D341Med (cell line): ENCODE results near the gene RAC3.

ENCODE experiments used
- DNase-seq: peaks from one replicate; pipeline ENCODE4 v3.0.0; 2012; ENCODE audit warnings: low spot score

The RAC3 gene

DNA sequence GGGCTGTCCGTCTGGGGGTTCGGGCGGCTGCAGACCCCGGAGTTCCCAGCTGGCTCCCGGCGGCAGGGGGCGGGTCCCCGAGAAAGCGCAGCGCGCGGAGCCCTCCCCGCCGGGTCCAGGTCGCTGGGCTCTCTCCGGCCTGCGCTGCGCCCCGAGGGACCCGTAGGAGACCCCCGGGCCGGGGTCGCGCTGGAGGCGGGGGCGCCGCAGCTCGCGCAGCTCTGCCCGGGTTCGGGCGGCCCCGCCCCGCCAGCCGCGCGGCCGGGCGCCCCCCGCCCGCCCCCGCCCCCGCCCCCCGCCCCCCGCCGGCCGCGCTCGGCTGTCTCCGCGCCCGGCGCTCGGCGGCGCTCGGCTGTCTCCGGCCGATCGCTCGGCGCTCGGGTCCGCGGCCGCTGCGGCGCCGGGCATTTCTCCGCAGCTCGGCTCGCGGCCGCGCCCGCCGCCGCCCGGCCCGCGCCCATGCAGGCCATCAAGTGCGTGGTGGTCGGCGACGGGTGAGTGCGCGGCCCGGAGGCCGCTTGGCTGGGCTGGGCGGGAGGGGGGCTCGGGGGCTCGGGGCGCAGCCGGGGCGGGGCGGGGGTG lies at the start of gene RAC3:
Gene RAC3 (plus strand): TSS at position 376 of the 582 bp plus-strand sequence. CDS start 84 bp downstream, at position 460.
- DNase-seq = peak; percentile 95

DNA sequence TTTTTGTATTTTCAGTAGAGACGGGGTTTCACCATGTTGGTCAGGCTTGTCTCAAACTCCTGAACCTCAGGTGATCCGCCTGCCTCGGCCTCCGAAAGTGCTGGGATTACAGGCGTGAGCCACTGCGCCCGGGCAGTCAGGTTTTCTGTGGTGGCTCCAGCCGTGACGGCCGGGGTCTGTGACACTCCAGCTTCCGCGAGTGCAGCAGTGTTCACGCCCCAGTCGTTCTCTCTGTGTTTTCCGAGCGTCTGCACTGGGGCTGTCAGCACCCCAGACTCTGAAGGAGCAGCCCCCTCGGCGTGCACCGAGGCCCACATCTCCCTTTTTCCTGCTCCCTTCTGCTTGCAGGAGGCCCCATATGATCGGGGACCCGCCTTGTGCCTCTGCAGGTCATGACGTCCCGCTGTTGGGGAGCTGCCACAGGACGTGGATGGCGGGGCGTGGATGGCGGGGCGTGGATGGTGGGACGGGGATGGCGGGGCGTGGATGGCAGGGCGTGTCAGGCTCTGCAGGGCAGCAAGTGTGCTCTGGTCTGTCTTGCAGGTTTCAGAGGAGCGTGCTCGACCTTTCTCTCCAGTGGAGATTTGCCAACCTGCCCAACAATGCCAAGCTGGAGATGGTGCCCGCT lies 48.4 kb upstream of the RAC3 start:
- DNase-seq = no peak

DNA sequence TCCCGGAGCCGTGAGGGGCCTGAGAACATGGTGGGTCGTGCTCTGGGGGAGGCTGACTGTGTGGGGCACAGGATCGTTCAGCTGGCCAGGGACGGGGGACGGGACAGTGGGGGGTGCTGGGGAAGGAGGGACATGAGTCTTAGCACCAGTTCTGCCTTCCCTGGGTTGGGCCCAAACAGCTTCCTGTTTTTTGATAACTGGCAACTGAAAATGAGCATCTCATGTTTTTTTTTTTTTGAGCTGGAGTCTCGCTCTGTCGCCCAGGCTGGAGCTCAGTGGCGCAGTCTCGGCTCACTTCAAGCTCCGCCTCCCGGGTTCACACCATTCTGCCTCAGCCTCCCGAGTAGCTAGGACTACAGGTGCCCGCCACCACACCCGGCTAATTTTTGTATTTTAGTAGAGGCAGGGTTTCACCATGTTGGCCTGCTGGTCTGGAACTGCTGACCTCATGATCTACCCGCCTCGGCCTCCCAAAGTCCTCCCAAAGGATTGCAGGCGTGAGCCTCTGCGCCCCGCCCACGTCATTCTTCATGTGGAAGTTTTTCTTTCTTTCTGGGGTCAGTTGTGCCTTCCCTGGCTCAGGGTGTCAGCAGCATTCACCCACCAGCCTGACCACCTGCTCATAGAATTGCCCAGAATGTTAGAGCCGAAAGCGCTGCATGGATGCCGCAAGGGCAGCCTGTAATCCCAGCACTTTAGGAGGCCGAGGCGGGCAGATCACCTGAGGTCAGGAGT lies 47.7 kb upstream of the RAC3 start:
- DNase-seq = no peak

DNA sequence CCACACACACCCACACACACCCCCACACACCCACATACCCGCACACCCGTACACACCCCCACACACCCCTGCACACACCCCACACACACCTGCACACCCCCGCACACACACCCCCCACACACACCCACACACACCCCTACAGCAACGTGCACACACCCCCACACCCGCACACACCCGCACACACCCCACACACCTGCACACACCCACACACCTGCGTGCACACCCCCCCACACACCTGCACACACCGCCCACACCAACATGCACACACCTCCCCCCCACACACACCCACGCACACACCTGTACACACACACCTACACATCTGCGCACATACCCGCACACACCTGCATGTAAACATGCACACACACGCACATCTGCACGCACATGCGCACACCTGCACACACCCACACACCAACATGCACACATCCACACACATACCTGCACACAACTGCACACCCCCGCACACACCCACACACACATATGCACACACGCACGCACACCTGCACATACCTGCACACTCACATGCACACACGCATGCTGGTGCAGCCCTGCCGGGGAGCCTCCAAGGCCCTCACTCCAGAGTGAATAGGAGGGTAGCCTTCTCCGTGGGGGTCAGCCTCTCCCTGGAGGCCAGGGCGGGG lies 46.6 kb upstream of the RAC3 start:
- no peak for DNase-seq

DNA sequence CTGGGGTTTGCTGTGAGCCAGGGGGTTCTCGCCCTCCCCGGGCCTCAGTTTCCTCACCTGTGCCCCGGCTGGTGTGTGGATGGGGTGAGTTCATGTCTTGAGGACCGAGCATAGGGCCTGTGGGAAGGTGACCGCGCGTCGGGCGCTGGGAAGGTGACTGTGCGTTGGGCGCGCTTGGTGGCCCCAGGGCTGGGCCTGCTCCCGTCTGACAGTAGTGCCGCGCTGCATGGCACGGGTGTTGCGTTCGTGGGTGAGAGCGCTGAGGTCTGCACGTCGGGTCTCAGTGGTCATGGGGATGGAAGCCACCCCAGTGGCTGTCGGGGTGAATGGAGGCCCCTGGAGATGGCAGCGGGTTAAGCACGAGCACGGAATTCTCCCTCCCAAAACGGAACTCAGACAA lies 44.9 kb upstream of the RAC3 start:
- DNase-seq = no peak

DNA sequence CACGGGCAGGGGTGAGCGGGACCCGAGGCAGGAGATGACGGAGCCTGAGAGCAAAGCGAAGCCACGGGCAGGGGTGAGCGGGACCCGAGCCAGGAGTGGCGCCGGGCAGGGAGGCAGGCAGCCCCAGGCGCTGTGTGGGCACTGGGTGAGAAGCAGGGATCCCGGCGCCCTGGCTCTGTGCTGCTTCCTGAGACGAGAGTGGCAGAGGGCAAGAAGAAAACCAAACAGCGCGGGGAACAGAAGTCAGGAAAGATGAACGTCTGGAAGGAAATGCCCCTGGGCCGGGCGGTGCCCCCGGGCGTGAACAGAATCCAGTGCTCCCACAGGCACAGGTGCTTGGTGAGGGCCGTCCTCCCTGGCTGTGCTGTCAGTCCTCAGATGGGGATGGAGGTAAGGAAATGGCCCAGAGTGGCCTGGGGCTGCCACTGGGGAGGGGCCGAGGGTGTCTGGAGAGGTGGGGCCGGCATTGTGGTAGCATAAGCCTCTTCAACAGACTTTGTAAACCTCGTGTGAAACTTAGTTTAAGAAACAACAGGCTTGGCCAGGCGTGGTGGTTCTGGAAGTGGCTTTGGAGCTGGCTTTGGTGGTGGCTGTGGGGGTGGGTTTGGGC lies 44.2 kb upstream of the RAC3 start:
- DNase-seq = no peak

DNA sequence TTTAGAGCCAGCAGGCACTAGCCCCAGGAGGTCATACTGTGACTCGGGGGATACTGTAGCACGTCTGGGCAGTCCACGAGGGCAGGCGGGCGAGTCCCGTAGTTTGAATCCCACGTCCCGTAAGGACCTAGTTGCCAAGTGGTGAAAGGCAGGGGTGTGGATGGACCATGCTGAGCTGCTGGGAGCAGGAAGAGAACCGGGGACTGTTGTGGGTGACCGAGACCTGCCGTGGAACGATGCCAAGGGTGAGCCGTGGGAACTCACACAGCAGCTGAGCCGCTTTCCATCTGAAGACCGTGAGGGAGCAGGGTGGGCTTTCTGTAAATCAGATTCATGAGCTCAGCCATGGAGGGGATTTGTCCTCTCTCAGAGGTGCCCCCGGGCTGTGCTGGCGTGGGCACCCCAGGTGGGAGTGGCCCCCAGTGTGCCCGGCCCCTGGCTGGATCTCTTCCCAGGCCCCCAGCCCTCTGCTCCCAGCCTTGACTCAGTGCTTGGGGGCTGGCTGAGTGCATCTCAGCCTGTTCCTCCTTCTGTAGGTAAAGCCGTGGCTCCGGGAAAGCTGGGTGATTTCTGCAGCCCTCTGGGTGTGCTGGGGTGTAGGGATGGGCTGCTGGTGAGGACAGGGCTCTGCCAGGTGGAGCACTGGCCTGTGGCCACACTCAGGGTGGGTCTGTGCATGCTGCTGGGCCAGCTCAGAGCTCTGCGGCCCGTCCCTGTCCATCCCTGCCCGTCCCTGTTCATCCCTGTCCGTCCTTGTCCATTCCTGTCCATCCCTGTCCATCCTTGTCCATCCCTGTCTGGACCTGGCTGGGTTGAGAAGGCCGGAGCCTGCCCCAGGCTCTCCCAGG lies 40.4 kb upstream of the RAC3 start:
- no peak for DNase-seq

DNA sequence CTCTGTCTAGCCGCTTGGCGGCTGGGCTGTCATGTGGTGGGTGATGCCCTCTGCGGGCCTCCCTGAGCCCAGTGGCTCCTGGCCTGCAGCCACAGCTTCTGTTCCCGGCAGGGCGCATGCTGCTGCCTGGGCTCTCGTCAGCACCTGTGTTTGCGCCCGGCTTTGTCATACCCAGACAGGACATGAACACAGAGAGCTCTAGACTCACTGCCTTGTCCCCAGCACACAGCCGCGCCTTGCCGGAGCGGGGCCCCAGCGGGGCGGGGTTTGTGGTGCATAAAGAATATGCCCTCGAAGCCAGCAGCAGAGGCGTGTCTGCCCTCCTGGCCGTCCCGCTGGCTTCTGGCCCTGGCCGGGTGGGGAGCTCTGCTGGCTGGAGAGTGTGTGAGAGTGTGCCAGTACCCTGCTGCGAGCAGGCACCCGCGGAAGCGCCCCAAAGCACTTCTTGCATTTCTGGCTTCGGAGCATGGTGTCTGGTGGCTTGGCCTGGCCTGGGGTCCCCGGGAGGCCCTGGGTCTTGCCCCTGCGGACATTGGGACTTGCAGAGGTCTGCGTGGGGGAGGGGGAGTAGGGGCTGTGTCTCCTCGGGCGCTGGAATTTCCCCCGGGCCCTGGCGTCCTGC lies 39.7 kb upstream of the RAC3 start:
- no peak for DNase-seq

DNA sequence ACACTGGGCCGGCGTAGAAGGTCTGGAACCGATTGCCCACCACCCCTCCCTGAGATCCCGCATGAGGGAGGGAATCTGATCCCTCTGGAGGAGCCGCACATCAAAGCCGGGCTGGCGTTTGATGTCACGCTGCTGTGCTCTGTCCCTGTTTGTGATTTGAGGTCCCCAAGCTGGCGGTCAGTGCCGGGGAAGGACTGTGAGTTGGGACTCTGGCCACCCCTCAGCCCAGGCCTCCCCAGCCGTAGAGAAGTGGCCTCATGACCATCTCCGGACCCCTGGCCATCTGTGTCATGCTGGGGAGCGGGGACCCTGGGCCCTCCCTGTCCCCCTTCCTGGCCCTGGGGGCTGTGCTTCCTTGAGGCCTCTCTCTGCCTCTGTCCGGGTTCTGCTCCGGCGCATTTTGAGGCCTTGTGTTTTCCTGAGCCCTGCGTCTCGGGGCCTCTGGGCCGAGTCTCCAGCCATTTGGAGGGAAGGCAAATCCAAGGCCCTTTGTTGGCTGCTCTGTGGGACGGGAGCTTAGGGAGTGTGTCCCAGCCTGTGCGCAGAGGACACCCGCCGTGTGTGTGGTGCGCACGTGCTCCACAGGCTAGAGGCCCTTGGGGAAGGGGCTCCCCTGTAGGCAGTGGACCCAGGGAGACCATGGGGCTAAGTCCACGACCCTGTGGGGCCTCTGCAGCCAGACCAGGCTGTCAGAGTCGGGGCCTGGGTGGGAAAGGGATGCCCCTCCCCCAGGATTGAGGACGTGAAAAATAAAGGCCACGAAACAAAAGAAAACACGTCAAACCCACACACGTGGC lies 39.0 kb upstream of the RAC3 start:
- no peak for DNase-seq

DNA sequence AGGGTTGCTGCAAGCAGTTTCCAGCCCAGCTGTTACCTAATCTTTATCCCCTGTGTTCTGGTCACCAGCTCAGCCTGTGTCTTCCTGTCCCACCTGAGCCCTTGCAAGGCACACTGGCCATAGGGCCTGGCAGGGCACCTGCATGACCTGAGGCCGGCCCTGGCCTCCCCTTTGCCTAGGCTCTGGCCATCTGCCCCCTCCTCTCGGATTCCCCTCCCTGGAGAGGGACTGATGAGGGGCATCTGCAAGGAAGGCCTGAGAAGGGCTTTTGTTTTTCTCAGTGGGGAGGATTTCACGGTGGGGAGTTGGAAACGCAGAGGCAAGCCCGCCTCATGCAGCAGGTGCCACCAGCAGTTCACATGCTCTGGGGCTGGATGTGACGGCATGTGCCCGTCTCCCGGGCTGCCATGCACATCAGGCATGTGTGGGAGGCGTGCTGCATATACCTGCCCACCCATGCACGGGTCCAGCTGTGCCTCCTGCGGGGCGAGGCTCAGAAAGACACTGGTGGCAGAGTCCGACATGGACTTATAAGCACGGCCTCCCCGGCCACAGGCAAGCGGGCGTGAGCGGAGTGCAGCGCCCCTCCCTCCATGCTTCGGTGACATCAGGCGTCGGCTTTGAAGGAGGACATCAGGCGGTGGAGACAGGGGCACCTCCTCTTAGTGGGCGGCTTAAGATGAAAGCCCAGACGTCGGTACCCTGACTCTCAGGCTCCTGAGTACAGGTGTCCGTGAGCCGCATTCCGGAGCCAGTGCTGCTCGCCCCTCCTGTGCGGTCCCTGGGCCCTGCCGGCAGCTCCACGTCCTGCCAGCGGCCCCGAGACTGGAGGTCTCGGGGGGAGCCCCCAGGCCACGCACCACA lies 37.5 kb upstream of the RAC3 start:
- no peak for DNase-seq

DNA sequence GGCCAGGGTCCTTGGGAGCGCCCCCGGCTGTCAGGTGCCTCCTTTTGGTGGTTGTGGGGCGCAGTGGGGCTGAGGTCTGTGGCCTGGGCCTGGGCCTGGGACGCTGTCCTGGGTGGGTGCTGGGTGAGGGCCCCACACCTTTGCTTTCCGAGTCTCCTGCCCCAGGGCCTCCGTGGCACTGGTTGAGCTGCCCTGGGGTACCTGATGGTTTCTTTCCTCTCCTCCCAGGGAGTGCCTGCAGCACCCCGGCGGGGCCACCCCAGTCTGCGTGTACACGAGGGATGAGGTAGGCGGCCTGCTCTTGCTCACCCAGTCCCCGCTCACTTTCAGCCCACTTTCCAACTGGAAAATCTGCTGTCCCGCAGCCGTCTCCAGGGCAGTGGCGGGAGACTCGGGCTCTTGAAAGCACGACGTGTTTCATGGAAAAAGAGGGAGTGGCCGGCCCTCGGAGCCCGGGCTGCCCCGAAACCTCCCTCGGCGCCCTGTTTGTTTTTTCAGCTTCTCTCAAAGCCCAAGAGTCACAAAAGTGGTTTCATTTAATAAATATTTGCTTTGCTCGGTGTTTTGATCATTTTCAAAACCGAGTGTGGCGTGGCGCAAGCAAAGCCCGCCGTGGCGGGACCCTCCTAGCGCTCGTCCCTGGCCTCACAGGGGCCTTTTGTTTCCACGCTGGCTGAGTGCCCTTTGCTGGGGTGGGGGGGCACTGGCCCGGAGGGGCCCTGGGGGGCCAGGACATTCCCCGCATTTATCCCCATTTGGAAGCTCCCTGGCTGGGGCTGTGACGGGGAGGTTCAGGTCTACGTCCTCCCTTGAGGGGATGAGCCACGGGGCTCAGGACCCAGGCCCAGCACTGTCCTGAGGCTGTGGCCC lies 36.6 kb upstream of the RAC3 start:
- DNase-seq = no peak

DNA sequence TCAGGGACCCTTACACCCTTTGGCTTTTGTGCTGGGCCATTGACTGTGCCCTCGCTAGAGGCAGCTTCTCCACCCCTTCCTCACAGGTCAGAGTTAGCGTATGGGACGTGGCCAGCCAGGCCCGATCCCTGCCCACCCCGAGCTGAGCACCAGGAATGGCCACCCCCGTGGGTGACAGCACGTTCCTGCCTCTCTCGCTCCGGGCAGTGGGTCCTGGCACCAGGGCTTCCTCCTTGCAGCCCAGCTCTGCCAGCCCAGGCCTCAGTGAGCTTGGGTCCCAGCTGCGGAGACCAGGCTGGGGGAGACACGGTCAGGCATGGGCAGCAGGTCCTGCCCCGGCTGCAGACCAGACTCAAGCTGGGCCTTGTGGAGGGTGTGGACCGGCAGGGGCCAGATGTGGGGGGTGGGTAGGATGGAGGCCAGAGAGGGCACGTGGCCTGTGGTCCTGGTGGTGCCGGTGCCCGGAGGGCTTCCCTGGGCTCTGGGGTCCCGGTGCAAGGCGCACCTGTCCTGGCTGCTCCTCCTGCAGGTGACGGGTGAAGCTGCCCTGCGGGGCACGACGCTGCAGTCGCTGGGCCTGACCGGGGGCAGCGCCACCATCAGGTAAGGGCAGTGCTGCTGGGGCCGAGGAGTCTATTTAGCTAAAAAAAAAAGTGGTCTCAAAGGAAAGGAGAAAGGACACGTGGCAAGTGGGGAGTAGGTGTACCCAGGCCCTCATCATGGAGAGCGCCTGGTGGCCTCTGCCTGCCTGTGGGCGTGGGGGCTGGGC lies 35.8 kb upstream of the RAC3 start:
- DNase-seq = no peak

DNA sequence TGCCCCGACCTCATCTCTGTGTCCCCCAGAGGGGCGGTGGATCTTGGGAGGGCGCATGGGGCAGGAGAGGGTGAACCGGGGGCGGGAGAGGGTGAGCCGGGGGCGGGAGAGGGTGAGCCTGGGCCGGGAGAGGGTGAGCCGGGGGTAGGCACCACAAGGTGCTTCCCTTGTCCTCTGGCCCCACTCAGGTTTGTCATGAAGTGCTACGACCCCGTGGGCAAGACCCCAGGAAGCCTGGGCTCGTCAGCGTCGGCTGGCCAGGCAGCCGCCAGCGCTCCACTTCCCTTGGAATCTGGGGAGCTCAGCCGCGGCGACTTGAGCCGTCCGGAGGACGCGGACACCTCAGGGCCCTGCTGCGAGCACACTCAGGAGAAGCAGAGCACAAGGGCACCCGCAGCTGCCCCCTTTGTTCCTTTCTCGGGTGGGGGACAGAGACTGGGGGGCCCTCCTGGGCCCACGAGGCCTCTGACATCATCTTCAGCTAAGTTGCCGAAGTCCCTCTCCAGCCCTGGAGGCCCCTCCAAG lies 35.2 kb upstream of the RAC3 start:
- DNase-seq = no peak

DNA sequence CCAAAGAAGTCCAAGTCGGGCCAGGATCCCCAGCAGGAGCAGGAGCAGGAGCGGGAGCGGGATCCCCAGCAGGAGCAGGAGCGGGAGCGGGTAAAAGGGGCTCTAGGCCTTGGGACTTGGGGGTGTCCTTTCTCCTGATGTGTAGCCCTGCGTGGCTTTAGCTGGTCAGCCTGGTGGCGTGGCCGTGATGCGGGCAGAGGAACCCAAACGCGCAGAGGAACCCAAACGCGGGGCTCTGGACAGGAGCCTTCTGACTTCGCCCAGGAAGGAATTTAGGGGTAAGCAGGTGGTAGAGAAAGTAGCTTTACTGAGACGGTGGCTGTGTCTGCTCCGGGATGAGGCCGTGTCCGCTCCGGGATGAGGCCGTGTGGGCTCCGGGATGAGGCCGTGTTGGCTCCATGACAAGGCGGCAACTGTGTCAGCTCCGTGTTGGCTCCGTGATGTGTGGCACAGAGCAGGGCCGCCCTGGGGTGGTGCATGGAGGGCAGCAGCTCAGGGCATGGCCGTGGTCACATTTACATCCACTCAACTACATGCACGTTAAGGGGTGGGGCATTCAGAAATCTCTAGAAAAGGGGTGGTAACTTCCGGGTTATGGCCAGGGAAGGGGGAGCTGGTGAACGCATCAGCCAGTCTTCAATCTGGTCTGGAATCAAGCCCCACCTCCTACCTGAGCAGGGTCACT lies 34.6 kb upstream of the RAC3 start:
- DNase-seq = no peak

DNA sequence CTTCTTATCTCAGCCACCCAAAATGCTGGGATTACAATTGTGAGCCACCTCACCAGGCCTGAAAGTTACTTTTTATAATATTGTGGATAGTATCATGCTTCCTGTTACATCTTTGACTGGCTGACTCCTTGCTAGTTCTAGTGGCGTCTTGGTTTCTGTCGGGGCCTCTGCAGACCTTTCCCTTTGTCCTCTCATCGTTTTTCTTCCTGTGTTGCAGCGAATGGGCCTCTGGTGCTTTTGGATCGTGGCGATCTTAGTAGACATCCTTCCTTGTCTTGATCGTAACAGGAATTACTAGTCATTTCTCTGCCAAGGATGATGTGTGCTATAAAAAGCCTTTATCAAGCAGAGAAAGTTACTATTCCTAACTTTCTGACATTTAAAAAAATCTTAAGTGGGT lies 33.3 kb upstream of the RAC3 start:
- no peak for DNase-seq

DNA sequence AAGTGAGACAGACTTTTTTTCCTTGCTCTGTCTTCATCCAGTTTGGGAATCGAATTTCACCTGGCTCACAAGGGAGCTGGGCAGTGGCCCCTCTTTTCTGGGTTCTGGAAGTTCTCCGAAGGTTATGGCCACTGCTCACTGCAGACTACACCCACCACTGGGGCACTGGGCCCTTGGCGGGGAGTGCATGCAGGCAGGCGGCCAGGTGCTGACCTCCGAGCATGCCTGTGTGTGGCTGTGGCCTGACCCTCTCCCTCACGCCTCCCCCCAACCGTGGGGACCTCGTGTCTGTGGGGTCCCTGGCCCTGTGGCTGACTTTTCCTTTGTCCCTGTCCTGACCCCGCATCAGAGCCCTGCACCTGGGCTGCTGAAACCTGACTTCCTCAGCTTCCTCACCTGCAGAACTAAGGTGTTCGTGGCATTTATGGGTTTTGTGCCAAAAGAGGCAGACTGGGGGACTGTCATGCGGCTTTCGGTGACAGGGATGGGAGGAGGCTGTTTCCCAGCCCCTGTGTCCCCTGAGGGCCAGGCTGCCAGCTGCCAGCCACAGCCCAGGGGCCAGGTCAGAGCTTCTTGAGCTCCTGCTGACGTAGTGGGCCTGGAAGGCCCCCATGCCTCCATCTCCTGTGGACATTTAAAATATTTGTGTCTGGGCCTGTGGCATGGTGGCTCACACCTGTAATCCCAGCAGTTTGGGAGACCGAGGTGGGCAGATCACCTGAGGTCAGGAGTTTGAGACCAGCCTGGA lies 32.6 kb upstream of the RAC3 start:
- no peak for DNase-seq
